GM13977 (cell line): ENCODE measurements around the gene ZNF229.
"Not testable (repeated sequence)": the region's sequence is repeated elsewhere in the genome, so short reads cannot be mapped to it uniquely, and the experiment has no call there.

Experiments
- DNase-seq: peaks from one replicate; pipeline ENCODE4 v3.0.0; 2012; ENCODE audit warnings: low spot score
- in situ Hi-C: fragments of 300-500 bp; cut with MboI; formaldehyde crosslinking; loops from one replicate; pipeline ENCODE4 v1.12.0; 2022; ENCODE audit warnings: low sequenced_read_pairs, low pct_unique_long_range_greater_than_20kb, mixed read lengths, inconsistent platforms; ENCODE audit not compliant: unreplicated experiment
- TF ChIP-seq, protein P1 (sequence below): IDR thresholded peaks from 2 replicates; pipeline ENCODE4 v1.5.1; 2012; ENCODE audit warnings: mild to moderate bottlenecking, control low read depth; ENCODE audit not compliant: insufficient read depth; ENCODE audit errors: extremely low read depth, missing control alignments

Gene ZNF229

DNA sequence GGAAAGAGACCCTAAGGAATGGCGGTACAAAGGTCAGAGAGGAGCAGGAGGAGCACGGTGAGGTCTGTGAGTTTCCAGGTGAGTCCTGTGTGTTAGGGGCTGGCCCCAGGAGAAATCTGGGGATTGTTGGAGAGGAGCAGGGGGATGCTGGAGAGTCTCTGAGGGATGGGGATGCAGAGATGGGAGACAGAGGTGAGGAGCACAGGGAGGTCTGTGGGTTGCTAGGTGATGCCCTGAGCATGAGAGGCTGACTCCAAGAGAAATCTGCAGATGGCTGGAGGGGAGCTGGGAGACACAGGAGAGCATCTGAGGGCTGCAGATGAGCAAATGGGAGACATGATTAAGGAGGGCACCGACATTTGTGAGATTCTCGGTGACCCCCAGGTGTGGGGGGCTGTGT lies 4.1 kb upstream of the ZNF229 start:
- no peak for DNase-seq
- TF ChIP-seq, protein P1, sequence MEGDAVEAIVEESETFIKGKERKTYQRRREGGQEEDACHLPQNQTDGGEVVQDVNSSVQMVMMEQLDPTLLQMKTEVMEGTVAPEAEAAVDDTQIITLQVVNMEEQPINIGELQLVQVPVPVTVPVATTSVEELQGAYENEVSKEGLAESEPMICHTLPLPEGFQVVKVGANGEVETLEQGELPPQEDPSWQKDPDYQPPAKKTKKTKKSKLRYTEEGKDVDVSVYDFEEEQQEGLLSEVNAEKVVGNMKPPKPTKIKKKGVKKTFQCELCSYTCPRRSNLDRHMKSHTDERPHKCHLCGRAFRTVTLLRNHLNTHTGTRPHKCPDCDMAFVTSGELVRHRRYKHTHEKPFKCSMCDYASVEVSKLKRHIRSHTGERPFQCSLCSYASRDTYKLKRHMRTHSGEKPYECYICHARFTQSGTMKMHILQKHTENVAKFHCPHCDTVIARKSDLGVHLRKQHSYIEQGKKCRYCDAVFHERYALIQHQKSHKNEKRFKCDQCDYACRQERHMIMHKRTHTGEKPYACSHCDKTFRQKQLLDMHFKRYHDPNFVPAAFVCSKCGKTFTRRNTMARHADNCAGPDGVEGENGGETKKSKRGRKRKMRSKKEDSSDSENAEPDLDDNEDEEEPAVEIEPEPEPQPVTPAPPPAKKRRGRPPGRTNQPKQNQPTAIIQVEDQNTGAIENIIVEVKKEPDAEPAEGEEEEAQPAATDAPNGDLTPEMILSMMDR: no peak
- in situ Hi-C loops: no loop called here

DNA sequence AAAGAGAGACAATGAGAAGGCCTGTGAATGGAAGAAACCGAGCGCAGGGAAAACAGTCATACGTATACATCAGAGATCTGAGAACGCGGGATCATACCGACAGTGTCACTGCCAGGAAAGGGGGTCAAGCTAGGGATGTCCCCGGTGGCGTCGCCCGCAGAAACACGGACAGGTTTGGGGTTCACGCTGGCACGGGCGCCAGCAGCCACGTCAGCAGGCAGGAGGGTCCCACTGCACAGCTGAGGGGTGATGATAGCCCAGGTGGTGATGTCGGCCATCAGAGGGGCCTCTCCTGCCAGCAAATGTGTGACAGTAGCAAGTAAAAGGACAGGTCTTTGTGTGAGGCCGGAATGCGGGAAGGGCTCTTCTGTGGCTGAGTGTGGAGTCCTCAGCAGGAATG lies 3.4 kb upstream of the ZNF229 start:
- in situ Hi-C loops: no loop called here
- TF ChIP-seq, protein P1: no peak
- no peak for DNase-seq

DNA sequence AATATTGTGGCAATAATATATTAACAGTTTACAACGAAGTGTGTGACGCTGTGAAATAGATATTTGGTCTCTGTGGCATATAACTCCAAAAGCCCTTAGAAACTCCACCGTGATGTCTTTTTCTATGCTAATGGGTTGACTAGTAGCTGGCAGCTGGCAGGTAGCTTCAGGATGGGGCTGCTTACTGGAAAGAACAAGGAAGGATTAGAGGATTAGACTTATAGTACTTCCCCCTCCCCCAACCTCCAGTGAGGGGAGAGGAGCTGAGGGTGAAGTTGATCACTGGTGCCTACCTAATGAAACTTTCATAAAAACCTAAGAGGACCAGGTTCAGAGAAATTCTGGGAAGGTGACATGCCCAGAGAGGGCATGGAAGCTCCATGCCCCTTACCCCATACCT lies 9.8 kb downstream of the ZNF229 start:
- no peak for DNase-seq
- in situ Hi-C loops: no loop called here
- TF ChIP-seq, protein P1: no peak

DNA sequence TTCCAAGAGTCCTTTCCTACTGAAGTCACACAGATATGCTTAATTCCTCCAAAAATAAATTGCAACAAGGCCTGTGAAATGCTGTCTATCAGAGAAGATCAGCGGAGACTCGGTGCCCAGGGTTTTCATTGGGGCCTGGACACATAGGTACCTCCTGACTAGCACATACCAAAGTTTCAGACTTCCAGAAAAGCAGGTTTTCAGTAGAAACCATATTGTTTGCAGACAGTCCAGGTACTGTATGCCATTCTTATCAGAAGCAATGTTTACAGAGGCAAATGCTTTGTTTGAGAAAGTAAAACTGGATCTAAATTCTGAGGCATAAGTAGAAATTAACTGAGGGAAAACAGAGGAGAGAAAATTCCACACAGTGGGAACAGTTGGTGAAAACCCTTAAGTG lies 12.8 kb downstream of the ZNF229 start:
- in situ Hi-C loops: no loop called here
- DNase-seq: no peak
- TF ChIP-seq, protein P1: no peak

DNA sequence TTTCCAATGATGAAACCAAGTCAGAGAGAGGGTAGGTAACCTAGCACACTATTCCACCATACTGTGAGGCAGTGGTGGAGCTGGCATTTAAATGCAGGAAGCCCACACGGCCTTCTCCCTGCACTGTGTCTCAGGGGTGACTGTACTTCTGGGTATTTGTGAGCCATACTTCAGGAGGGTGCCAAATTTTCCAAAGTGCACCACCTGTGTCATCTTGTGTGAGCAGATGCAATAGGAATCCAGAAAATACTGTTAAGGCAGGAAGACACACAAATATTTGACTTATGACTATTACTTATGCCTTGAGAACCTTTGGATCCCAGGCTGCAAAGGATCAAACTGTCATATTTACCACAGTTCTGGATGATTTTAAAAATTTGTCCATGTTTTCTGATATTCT lies 17.3 kb downstream of the ZNF229 start:
- DNase-seq: no peak
- in situ Hi-C loops: no loop called here
- TF ChIP-seq, protein P1: no peak

DNA sequence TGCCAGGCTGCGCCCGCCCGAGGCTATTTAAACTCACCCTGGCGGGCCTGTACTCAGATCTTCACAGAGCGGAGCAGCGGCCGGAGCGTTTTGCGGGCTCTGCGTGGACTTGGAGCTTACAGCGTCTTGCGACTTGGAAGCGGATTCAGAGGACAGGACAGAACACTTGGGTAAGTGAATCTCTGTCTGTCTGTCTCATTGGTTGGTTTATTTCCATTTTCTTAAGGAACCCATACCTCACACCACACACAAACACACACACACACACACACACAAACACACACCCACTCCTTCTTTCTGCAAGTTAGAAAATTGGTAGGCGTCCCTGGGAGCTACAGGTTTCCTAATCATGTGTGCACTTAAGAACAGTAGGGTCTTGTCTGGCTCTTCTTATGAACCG lies 32.7 kb downstream of the ZNF229 start:
- DNase-seq, in situ Hi-C loops: not testable (repeated sequence)

DNA sequence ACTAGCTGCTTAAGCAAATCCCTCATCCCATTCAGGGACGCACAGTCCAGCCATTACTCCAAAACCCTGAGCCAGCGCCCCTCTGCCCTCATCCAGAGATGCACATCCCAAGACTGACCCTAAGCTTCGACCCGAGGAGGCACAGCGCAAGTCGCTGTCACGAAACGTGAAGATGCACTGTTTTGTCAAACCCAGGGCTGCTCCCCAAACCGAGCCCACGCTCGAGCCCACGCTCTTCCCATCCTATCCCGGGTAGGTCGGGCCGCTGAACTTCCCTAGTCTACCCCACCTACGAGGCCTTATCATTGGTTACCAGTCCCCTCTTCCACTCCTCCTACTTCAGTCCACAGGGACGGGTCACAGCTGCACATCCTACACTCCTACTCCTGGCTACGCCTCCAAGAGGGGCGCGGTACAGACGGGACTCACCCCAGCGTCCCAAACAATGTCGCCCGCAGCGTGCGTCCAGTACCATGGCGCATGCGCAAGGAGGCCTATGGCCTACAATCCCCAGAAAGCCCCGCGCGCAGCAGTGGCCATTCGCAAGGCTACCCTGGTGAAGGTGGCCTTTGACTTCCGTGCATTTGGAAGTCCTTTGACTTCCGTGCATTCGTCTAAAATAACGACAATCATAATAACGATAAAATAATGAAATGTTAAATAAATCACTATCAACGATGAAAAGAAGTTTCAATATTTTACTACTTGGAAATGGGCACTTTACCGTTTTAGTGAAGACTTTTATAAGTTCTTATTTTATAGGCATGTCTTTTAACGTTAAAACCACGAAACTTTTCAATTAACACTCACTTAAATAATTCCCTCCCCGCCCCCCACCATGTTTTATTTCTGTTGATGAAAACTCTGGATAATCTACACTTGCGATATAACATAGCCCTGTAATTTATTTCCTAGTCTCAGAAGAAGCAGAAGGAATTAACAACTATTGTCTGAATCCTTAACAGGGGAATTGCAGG lies 46.8 kb downstream of the ZNF229 start, which contains the start of gene ZNF285:
Gene ZNF285 (minus strand): TSS at position 470 of the 977 bp plus-strand sequence. CDS start 4,395 bp downstream, outside the sequence.
- TF ChIP-seq, protein P1: no peak
- in situ Hi-C loops: no loop called here
- DNase-seq: peak; percentile 75

DNA sequence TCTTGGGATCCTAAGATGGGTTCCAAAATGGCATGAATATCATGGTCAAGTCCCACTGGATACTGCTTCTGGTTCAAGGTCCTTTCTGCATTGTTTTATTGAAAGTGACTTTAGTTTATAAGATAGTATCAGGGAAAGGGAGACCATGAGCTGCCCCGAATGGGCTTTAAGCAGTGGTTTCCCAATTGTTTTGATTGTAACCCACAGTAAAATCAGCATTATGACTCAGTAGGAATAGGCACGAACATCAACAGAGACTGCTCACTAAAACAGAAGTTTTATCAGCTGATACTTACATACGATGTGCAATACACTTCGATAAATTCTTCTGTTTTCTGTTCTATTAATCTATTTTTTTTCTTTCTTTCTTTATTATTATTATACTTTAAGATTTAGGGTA lies 59.0 kb downstream of the ZNF229 start:
- DNase-seq, in situ Hi-C loops: not testable (repeated sequence)
